PC-3 (cell line): ENCODE results near the gene CD86. TPM values are rescaled to one million over a fixed set of nuclear protein-coding genes. Genes with fewer than 3 reads are reported as not detected.

Source experiments
- ATAC-seq: fragments of 200-7000 bp; cut with Tn5 transposase; 2 replicates; pipeline ENCODE4 v1.9.1; 2020; ENCODE audit warnings: mild to moderate bottlenecking, moderate library complexity
- BruUV-seq: library from RNA; stranded (reverse); fragments of 400-500 nt; replicated peaks from 2 replicates; lab custom pipeline; 2021; lab: Mats Ljungman, UMichigan
- CTCF ChIA-PET: fragments of 300-600 bp; sonication (Branson Sonifier 250); formaldehyde crosslinking; loops from one replicate; lab custom pipeline; 2022; ENCODE audit warnings: antibody characterized with exemption; lab: Charles Lee
- POLR2A ChIA-PET: fragments of 300-600 bp; sonication (Branson Sonifier 250); formaldehyde crosslinking; loops from one replicate; lab custom pipeline; 2022; ENCODE audit warnings: antibody characterized with exemption; ENCODE audit not compliant: unreplicated experiment; lab: Charles Lee
- DNase-seq: peaks from one replicate; pipeline ENCODE4 v3.0.0-alpha.2; 2015
- H2AFZ ChIP-seq: fragments of 300-600 bp; sonication (generic); 2 replicates; pipeline ENCODE4 v1.6.0; 2016; ENCODE audit warnings: antibody characterized with exemption, low read length
- H3F3A ChIP-seq: fragments of 300-600 bp; sonication (generic); one replicate; pipeline ENCODE4 v1.6.0; 2017; ENCODE audit warnings: antibody characterized with exemption, low read length, control low read depth, mild to moderate bottlenecking; ENCODE audit not compliant: unreplicated experiment
- H3K27ac ChIP-seq: fragments of 300-600 bp; sonication (generic); 2 replicates; pipeline ENCODE4 v1.5.1; 2016; ENCODE audit warnings: mild to moderate bottlenecking, low read length
- H3K27me3 ChIP-seq: fragments of 300-600 bp; sonication (generic); 2 replicates; pipeline ENCODE4 v1.6.1; 2016; ENCODE audit warnings: low read length, mixed read lengths
- H3K36me3 ChIP-seq: fragments of 300-600 bp; sonication (generic); 2 replicates; pipeline ENCODE4 v1.6.1; 2016; ENCODE audit warnings: low read depth, mixed run types, low read length, mixed read lengths
- H3K4me1 ChIP-seq: fragments of 300-600 bp; sonication (generic); 2 replicates; pipeline ENCODE4 v1.5.1; 2016; ENCODE audit warnings: low read length; ENCODE audit not compliant: insufficient read depth
- H3K4me2 ChIP-seq: fragments of 300-600 bp; sonication (generic); 2 replicates; pipeline ENCODE4 v1.6.0; 2016; ENCODE audit warnings: low read length
- H3K4me3 ChIP-seq: fragments of 300-600 bp; sonication (generic); 2 replicates; pipeline ENCODE4 v1.5.1; 2016; ENCODE audit warnings: mild to moderate bottlenecking, low read length, mixed read lengths
- H3K79me2 ChIP-seq: fragments of 300-600 bp; sonication (generic); 2 replicates; pipeline ENCODE4 v1.6.1; 2017; ENCODE audit warnings: low read length, mixed read lengths
- H3K9ac ChIP-seq: fragments of 300-600 bp; sonication (generic); 2 replicates; pipeline ENCODE4 v1.6.0; 2016; ENCODE audit warnings: mild to moderate bottlenecking, low read length
- H3K9me2 ChIP-seq: fragments of 300-600 bp; sonication (generic); replicated peaks from 2 replicates; pipeline ENCODE4 v1.6.1; 2016; ENCODE audit warnings: mixed run types, low read length, mixed read lengths
- H3K9me3 ChIP-seq: fragments of 300-600 bp; sonication (generic); 2 replicates; pipeline ENCODE4 v1.6.1; 2016; ENCODE audit warnings: low read length, mixed read lengths
- H4K20me1 ChIP-seq: fragments of 300-600 bp; sonication (generic); 2 replicates; pipeline ENCODE4 v1.6.1; 2016; ENCODE audit warnings: low read length, mixed read lengths
- EZH2 ChIP-seq: fragments of 300-600 bp; sonication (generic); IDR thresholded peaks from one replicate; pipeline ENCODE4 v1.6.1; 2017; ENCODE audit warnings: antibody characterized with exemption, mild to moderate bottlenecking, low read length; ENCODE audit not compliant: unreplicated experiment
- EZH2phosphoT487 ChIP-seq: fragments of 300-600 bp; sonication (generic); IDR thresholded peaks from 2 replicates; pipeline ENCODE4 v1.6.1; 2018; ENCODE audit warnings: mild to moderate bottlenecking, antibody characterized with exemption, low read length, borderline replicate concordance
- intact Hi-C: fragments of 100-400 bp; cut with micrococcal nuclease; formaldehyde crosslinking; loops from 2 replicates; pipeline ENCODE4 v1.9.0; 2023
- total RNA-seq: library from RNA; depleted of rRNA; stranded (reverse); fragments of >200 nt; gene quantifications from 2 replicates; pipeline ENCODE4 v1.2.3, GENCODE V29; 2014
- TF ChIP-seq, protein P1 (sequence below): fragments of 300-600 bp; sonication (generic); conservative IDR thresholded peaks from 2 replicates; pipeline ENCODE4 v1.5.1; 2017; ENCODE audit warnings: antibody characterized with exemption, low read depth, mild to moderate bottlenecking, low read length

The CD86 gene
- total RNA-seq, 1 experiment from 2014 or later, result 0.07 TPM

DNA sequence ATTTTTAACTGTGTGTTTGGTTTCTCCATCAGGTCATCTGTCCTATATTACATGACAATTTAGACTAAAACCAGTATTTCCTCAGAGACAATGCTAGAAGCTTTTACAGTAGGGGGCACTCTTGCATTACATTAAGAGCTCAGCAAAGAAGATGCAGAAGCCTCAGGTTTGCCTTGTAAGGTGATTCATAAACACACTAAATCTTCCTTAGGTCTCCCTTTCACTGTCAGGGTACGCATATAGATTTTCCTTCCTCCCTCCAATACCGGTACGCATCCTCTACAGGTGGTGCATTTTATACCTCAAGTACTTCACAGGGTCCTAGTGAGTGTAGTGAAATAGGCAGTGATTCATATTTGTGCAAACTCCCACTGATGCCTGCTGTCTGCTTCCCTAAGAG, 46.5 kb downstream of the CD86 start:
- DNase-seq (peak; percentile 87), ATAC-seq (peak; percentile 83)
- no peaks in the 10 kb centered on the region for H3K27me3 ChIP-seq
- H3K36me3 ChIP-seq, result no peaks in the 10 kb centered on the region
- no peaks in the 10 kb centered on the region for H3K79me2 ChIP-seq
- H3K9me2 ChIP-seq, result no peaks in the 10 kb centered on the region
- TF ChIP-seq, protein P1, sequence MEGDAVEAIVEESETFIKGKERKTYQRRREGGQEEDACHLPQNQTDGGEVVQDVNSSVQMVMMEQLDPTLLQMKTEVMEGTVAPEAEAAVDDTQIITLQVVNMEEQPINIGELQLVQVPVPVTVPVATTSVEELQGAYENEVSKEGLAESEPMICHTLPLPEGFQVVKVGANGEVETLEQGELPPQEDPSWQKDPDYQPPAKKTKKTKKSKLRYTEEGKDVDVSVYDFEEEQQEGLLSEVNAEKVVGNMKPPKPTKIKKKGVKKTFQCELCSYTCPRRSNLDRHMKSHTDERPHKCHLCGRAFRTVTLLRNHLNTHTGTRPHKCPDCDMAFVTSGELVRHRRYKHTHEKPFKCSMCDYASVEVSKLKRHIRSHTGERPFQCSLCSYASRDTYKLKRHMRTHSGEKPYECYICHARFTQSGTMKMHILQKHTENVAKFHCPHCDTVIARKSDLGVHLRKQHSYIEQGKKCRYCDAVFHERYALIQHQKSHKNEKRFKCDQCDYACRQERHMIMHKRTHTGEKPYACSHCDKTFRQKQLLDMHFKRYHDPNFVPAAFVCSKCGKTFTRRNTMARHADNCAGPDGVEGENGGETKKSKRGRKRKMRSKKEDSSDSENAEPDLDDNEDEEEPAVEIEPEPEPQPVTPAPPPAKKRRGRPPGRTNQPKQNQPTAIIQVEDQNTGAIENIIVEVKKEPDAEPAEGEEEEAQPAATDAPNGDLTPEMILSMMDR, result peak; percentile 85
- no peak for TF ChIP-seq EZH2
- POLR2A ChIA-PET, result no interaction called here
- no peaks in the 10 kb centered on the region for H4K20me1 ChIP-seq
- CTCF ChIA-PET, result interaction anchor here (1.0 to 1.6 kb wide), 3 partner anchors 157 to 205 kb away, joined by 4 to 15 read pairs (median 6); no protein-coding TSS in a partner anchor
- no peak overlapping the region for H2AFZ ChIP-seq
- no peak overlapping the region for H3K27ac ChIP-seq
- intact Hi-C loops, result loop anchor here (1.0 to 5.0 kb wide), 2 partner anchors 158 to 256 kb away; no protein-coding TSS in a partner anchor
- BruUV-seq, result no TSS peak
- H3K4me3 ChIP-seq, result no peak overlapping the region
- H3K4me1 ChIP-seq, result no peaks in the 10 kb centered on the region
- H3K9ac ChIP-seq, result no peak overlapping the region
- no peaks in the 10 kb centered on the region for H3F3A ChIP-seq
- no peak overlapping the region for H3K4me2 ChIP-seq
- H3K9me3 ChIP-seq, result no peaks in the 10 kb centered on the region

DNA sequence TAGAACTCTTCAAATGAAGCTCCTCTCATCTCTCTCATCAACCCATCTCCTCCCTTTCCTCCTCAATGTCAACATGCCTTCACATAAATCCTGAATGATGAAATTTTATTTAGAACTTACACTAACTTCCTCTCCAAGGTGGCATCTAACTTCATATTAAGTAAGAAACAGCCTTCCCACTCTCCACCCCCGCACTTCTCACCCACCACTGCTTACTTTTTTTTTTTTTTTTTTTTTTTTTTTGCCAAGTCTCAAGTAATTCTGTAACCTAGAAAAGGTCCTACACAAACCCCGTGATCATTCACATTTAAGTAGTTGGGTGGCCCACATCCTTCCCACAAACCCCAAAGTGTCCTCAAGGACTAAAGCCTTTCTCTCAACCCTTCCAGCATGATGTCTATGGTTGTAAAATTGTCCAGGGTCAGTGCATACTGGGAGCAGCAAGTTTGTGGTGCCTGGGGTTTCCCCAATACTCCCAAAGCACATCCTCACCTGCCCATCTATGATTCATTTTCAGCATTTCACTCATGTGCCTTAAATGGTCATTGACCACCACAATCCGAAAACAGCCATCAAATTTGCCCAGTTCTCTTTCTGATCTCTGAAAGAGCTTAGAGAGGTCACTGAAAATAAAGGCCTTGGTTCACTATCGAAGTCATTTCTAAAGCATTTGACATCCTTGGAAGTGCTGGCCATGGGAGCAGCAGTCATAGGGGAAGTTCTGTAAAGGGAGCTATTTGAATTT, 47.2 kb downstream of the CD86 start:
- Histone ChIP-seq H3K79me2 (no peaks in the 10 kb centered on the region), H3F3A (no peaks in the 10 kb centered on the region), H3K9me2 (no peaks in the 10 kb centered on the region), H3K36me3 (no peaks in the 10 kb centered on the region), H4K20me1 (no peaks in the 10 kb centered on the region), H3K4me2 (no peak overlapping the region), H3K27ac (no peak overlapping the region), H3K27me3 (no peaks in the 10 kb centered on the region), H3K4me3 (no peak overlapping the region), H3K4me1 (no peaks in the 10 kb centered on the region), H3K9me3 (no peaks in the 10 kb centered on the region), H2AFZ (no peak overlapping the region), H3K9ac (no peak overlapping the region)
- ATAC-seq (no peak), DNase-seq (no peak)
- ChIA-PET CTCF (interaction anchor here (1.0 to 1.6 kb wide), 3 partner anchors 156 to 204 kb away, joined by 4 to 15 read pairs (median 6); no protein-coding TSS in a partner anchor), POLR2A (no interaction called here)
- intact Hi-C loops, result loop anchor here (5.0 kb wide), 1 partner anchor 255 kb away; no protein-coding TSS in a partner anchor
- TF ChIP-seq EZH2 (no peak), EZH2phosphoT487 (no peak)
- TF ChIP-seq, protein P1, result no peak
- no TSS peak for BruUV-seq
